Measurements from ENCODE around the gene GATA1. TPM values are rescaled to one million over a fixed set of nuclear protein-coding genes. Genes with fewer than 3 reads are reported as not detected.

The GATA1 gene
- total and polyA plus RNA-seq, 11 donors: 0.16 TPM; not detected in 10

DNA sequence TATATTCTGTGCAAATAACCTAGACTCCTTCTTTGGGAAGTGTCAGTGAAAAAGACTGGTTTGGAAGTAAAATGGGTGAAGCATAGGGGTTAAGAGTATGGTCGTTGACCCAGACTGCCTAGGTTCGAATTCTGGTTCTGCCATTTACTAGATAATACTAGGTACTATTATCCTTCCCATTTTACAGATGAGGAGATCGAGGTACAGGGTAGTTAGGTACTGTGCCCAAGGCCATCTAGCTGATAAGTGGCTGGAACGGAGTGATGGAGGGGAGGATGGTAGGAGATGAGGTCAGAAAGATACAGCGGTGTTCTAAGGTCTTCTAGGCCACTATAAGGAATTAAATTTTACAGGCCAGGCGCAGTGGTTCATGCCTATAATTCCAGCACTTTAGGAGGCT, 13.8 kb upstream of the GATA1 start:
- DNase-seq: no peak
- no peaks in the 10 kb centered on the region for H3K4me1 ChIP-seq
- ATAC-seq: no peak
- no peaks in the 10 kb centered on the region for H3K9me3 ChIP-seq
- intact Hi-C loops (cut with DNase I): no loop called here
- no peak overlapping the region for H3K27ac ChIP-seq
- H3K27me3 ChIP-seq: peaks cover 0 to 14% (median 0%) of the 10 kb centered on the region in 9 donors
- WGBS, 4 donors: 71 to 88% (median 78%) methylated on average over 6 of the region's 6 CpGs
- no peak overlapping the region for H3K4me3 ChIP-seq
- TF ChIP-seq, protein P1, sequence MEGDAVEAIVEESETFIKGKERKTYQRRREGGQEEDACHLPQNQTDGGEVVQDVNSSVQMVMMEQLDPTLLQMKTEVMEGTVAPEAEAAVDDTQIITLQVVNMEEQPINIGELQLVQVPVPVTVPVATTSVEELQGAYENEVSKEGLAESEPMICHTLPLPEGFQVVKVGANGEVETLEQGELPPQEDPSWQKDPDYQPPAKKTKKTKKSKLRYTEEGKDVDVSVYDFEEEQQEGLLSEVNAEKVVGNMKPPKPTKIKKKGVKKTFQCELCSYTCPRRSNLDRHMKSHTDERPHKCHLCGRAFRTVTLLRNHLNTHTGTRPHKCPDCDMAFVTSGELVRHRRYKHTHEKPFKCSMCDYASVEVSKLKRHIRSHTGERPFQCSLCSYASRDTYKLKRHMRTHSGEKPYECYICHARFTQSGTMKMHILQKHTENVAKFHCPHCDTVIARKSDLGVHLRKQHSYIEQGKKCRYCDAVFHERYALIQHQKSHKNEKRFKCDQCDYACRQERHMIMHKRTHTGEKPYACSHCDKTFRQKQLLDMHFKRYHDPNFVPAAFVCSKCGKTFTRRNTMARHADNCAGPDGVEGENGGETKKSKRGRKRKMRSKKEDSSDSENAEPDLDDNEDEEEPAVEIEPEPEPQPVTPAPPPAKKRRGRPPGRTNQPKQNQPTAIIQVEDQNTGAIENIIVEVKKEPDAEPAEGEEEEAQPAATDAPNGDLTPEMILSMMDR (IDR thresholded peaks at IDR 0.05): no peak
- TF ChIP-seq POLR2A (IDR thresholded peaks at IDR 0.05): no peak
- H3K36me3 ChIP-seq: no peaks in the 10 kb centered on the region

DNA sequence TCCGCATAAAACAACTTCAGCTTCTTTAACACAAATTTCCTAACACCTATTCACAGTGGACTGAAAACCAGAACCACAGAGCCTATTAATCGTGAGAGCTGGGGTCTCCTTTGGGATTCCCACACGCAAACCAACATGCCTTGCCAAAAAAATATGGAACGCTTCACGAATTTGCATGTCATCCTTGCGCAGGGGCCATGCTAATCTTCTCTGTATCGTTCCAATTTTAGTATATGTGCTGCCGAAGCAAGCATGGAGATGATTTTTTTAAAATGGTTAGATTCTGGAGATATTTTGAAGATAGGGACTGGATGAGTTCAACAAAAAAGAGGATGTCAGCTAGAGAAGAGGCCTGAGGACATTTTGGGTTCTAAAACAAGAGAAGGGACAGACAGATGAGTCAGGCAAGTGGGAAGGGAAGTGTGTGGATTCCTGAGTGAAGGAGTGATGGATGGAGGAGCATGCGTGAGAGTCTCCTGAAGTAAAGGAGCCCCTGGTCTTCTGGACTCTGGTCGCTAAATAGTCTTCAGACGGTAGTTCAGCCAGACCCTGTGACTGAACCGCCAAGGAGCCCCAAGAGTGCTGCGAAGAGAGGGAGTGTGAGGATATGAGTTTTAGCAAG, 9.5 kb upstream of the GATA1 start:
- no peak overlapping the region for H3K4me3 ChIP-seq
- no peaks in the 10 kb centered on the region for H3K4me1 ChIP-seq
- intact Hi-C loops (cut with DNase I): no loop called here
- ATAC-seq: no peak
- WGBS, 4 donors: 69 to 82% (median 75%) methylated on average over 13 of the region's 13 CpGs
- no peaks in the 10 kb centered on the region for H3K9me3 ChIP-seq
- H3K36me3 ChIP-seq: no peaks in the 10 kb centered on the region
- H3K27ac ChIP-seq: no peak overlapping the region
- no peak for TF ChIP-seq POLR2A (IDR thresholded peaks at IDR 0.05)
- TF ChIP-seq, protein P1 (IDR thresholded peaks at IDR 0.05): no peak
- no peak for DNase-seq
- peaks cover 0 to 30% (median 0%) of the 10 kb centered on the region in 9 donors for H3K27me3 ChIP-seq

GRCh38 chrX:48779399-48779798, 7.0 kb upstream of the GATA1 start:
- ATAC-seq (no peak), DNase-seq (no peak)
- Histone ChIP-seq H3K27me3 (peaks cover 0 to 35% (median 0%) of the 10 kb centered on the region in 9 donors), H3K4me1 (no peaks in the 10 kb centered on the region), H3K36me3 (no peaks in the 10 kb centered on the region), H3K27ac (no peak overlapping the region), H3K9me3 (no peaks in the 10 kb centered on the region), H3K4me3 (no peak overlapping the region)
- intact Hi-C loops (cut with DNase I): no loop called here
- WGBS, 4 donors: 70 to 85% (median 76%) methylated on average over 7 of the region's 7 CpGs
- TF ChIP-seq POLR2A (IDR thresholded peaks at IDR 0.05): no peak
- TF ChIP-seq, protein P1 (IDR thresholded peaks at IDR 0.05): no peak

GRCh38 chrX:48781705-48782104, 4.7 kb upstream of the GATA1 start:
- ATAC-seq (no peak), DNase-seq (no peak)
- 79 to 94% (median 86%) methylated on average over 6 of the region's 6 CpGs for WGBS, 4 donors
- no peaks in the 10 kb centered on the region for H3K4me1 ChIP-seq
- H3K27me3 ChIP-seq: peaks cover 0 to 44% (median 0%) of the 10 kb centered on the region in 9 donors
- H3K9me3 ChIP-seq: no peaks in the 10 kb centered on the region
- intact Hi-C loops (cut with DNase I): no loop called here
- no peak for TF ChIP-seq POLR2A (IDR thresholded peaks at IDR 0.05)
- TF ChIP-seq, protein P1 (IDR thresholded peaks at IDR 0.05): no peak
- H3K27ac ChIP-seq: no peak overlapping the region
- no peak overlapping the region for H3K4me3 ChIP-seq
- H3K36me3 ChIP-seq: no peaks in the 10 kb centered on the region

Data from heart left ventricle (tissue), 16 donors.